GM18499 (cell line): ENCODE results near the gene TGFA.

ENCODE experiments used
- ATAC-seq: cut with Tn5 transposase; IDR thresholded peaks from one replicate; pipeline ENCODE4 v1.9.1; 2021; ENCODE audit warnings: moderate number of reproducible peaks; ENCODE audit not compliant: insufficient read depth, unreplicated experiment

Gene TGFA

DNA sequence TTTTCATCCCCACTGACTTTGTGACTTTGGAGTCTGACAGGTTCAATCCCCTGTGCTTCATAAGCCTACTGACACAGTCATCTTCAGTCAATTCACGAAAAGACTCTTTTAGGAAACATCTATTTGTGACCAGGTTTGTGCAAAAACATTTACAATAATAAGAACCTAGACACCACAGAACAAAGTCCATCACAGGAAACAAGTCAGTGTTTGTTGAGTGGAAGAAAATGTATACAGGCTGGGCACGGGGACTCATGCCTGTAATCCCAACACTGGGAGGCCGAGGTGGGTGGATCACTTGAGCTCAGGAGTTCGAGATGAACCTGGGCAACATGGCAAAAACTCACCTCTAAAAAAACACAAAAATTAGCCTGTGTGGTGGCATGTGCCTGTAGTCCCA, 49.7 kb downstream of the TGFA start:
- no peak for ATAC-seq

DNA sequence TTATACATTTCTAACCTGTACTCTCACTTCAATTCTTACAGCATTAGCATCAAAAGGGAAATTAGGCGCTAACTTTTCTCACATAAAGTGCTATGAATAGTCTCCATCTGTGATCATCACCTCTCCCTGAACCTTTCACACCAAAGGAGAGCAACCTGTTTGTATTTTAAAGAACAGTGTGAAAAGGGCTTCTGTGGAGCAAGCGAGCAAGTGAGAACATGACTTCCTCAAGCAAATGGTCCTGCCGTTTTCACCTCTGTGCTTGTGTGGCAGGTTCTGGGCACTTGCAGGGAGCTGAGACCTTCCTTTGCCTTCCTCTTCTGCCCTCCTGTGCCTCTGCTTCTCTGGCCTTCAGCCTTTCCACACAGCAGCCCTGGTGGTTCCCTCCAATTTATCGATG, 51.9 kb downstream of the TGFA start:
- no peak for ATAC-seq

DNA sequence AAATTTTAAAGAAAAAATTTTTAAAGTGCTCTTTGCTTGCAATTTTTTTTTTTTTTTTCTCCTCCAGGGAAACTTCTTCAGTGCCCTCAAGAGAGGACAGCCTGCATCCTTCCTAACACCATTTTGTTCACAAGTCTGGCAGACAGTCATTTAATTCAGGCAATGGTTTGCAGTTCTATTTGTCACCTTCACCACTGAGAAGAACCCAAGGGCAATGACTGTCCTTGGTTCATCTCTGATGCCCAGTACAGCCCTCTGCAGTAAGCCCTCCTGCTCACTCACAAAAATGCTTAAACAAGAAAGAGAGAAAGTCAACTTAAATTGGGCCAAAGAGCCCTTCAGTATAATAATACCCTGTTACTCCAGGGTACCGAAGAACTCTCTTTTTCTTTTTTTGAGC, 52.4 kb downstream of the TGFA start:
- no peak for ATAC-seq

DNA sequence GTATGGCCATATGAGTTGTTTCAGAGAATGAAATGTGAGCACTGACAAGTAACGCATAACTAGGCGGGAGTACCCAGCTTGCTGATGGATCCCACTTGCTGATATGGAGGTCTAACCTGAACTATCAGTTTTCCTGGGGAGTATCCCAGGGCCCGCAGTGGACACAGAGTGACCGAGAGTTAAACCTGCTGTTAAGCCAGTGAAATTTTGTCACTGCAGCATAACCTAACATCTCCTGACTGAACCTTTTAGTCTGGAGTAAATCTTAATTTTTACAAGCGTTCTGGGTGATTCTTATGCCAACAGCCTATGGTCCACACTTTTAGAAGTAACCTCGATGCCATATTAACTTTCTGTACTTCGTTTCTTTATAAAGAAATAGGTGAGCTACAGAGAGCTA, 54.4 kb downstream of the TGFA start:
- ATAC-seq: no peak

DNA sequence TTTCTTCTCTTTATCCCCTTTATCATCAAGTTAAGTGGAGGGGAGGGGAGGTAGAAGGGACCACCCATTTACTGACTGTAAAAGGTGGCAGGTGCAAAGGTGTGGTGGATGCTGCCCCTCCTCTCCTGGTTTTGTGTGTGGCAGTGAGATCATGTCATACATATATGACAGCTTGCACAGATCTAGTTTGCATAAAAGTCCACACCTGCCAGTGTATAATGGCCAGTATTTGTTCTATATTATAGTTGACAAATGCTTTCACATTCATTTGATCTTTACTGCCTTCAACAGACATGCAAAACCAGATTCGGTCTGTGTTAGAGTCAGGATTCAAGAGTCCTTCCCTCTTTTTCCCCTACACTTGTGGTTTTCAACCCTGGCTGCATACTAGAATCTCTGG, 55.1 kb downstream of the TGFA start:
- no peak for ATAC-seq

DNA sequence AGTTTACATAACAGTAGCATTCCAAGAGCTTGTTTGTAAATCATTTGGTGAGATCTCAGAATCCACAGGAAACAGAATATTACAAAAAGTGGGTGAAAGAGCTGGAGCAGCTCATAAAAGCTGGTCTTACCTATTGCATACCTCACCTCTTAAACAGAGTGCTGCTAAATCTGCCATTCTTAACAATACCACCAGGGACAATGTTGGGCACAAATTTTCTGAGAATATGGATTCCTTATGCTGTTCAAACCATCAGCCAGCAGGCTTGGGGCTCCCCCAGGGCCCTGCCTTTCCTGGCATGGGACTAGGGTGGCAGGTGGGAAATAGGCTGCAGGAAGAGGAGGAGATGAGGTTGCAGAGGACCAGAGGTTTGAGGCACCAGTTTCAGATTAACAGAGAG, 55.6 kb downstream of the TGFA start:
- ATAC-seq: no peak

DNA sequence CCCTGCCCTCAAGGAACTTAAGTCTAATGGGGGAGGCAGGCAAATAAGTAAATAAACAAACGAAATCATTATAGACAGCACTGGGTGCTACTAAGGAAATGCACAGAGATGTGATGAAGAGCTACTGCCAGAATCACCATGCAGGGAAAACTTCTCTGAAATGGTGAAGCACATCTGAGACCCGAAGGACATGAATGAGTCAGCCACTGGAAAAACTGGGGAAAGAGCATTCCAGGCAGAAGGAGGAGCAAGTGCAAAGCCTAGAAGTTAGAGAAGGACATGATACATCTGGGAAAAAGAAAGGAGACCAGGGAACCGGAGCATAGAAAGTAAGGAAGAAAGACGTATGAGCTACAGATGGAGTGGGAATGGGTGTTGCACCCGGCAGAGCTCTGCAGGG, 56.8 kb downstream of the TGFA start:
- ATAC-seq: no peak

DNA sequence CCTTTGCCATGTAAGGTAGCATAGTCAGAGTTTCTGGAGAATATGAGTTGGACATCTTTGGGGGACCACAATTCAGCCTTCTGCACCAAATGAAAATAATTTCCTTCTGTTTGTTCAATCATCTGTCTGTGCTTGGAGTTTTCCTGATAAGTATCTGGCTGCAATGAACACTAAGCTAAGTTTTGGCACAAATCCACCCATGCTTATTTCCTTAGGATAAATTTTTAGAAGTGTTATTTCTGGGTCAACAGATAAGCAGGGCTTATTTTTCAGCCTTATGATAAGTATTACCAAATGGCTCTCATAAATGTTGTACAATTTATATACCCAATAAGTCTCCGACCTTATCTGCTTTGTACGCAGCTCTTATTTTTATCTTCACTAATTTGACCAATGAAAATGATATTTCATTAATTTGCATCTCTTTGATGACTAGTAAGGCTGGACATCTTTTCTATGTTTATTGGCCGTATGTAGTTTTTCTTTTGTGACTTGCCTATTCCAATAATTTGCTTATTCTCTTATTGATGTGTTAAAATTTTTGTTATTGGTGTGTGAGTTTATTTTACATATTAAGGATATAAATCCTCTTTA, 59.2 kb downstream of the TGFA start:
- ATAC-seq: no peak

DNA sequence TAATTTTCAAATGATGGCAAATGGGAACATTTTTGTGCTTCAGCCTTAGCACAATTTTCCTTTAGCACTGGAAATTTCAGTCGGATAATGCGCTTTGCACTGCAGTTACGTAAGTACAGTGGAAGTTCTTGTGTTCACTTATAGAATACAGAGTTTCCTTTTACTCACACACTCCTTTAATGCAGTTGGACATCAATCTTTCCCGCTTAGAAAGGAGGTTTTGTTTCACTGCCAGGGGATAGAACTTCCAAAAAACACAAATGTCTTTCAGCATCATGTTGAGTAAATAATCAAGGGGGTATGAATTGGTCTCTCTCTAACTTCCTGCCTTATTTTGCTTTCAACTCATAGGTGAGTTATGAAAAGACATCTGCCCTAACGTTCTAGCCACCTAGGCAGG, 63.2 kb downstream of the TGFA start:
- ATAC-seq: no peak

DNA sequence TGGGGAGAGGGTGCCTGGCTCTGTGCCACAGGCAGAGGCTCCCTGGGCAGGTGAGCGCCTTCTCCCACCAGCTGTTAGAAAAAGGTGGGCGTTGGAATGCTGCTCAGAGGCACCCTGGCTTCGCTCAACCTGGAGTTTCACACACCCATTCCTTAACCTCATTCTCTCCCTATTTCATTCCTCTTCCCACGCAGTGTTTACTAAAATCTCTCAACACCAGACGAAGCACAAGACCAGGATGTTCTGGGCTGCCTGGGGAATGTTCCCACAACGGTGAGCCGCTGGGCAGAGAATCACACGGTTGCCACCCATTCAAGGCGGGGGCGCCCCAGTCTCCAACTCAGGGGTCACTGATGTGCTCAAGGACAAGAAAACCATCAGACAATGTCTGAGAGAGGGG, 64.5 kb downstream of the TGFA start:
- ATAC-seq: no peak

DNA sequence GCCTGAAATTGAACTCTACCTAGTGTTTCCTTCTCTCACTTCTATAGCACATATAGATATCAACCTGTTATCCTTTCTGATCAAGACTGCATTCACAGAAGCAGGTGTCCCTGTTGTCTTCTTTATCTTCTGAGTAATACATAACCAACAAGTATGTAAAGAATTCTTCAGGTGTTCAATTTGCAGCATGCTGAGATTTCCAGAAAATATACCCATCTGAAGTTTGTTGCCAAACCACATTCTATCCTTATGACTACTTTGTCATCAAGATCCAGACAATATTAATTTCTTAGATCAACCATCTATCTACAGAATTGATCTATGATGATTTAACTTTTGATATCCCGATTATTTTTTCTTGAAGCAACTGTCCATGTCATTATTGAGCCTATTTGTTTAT, 69.5 kb downstream of the TGFA start:
- ATAC-seq: no peak

DNA sequence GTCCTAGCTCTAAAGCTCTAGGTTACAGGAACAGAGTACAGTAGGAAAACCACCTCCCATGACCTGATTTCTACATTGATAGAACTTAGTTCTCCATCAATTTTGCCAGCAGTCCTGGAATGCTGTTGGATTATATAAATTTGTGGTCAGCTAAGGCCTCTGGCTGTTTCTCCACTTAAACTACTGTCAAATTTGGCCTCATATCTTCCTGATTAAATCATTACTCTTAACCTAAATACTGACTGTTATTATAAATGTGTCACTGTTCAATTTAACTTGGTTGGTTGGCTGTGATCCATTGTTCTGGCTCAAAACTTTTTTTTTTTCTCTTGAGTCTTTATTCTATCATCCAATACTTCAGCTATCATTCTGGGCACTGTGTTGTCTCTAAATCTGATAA, 71.2 kb downstream of the TGFA start:
- ATAC-seq: no peak

DNA sequence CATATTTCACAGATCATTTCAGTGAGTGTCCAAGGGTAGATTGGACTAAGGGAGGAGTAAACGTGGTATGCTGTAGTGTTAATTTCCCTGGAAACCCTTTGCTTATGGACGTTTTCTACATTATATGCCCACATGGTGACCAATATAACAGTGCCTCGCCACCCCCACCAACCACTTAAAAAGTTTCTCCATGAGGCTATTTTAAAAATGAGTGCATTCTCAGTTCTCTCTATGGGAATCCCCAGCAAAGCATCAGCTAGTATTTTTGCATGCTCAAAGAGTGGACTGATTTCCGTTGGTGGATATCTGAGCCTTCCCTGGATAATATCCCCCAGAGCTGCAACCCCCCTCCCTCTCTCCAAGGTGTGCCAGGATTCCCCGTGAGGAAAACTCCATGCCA, 73.2 kb downstream of the TGFA start:
- no peak for ATAC-seq

DNA sequence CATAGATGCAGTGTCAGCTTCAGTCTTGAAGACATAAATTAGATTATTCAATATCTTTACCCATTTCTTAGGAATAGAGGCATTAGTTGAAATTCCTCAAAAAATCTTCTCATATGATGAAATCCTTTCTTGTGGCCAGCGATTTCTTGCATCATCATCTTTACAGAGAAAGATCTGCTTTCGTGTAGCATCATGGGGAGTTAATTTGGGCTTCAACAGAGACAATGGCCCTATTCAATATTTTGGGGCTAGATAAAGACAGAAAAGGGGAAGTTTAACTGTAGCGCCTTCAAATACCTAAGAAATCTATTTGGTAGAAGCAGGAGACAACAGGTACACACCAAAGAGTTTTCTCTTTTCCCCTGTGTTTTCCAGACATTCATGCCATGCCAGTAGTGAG, 73.8 kb downstream of the TGFA start:
- ATAC-seq: no peak

DNA sequence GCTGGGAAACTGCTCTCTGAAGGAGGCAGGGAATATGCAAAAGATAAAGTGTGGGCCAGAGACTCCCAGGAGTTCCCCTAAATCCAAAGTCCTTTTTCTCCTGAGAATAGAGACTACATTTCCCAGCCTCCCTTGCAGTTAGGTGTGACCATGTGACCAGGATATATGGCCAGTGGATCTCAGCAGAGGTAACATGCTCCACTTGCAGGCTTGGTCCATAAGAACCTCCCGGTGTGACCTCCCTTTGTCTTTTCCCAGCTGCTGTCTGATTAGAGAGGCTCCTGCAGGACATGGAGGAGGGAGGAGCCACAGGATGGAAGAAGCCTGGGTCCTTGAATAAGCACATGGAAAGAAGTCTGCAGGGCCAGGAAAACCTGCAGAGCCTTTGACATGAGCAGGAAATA, 76.2 kb downstream of the TGFA start:
- no peak for ATAC-seq

DNA sequence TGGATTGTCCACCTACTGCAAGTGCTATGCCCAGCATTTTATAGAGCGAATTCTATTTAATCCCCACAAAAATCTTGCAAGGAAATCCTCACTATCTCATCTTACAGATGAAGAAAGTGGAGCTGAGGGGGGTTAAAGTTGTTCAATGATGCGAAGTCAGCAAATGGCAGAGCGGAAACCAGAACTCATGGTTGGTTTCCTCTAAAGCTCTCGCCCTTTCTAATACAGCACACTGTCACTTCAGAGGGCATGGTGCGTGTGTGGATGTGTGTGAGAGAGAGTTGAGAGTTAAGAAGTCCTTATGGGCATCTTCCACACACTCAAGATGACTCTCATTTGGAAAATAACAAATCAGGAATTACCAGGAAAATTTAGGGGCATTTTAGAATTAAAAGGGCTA, 78.4 kb downstream of the TGFA start:
- no peak for ATAC-seq

DNA sequence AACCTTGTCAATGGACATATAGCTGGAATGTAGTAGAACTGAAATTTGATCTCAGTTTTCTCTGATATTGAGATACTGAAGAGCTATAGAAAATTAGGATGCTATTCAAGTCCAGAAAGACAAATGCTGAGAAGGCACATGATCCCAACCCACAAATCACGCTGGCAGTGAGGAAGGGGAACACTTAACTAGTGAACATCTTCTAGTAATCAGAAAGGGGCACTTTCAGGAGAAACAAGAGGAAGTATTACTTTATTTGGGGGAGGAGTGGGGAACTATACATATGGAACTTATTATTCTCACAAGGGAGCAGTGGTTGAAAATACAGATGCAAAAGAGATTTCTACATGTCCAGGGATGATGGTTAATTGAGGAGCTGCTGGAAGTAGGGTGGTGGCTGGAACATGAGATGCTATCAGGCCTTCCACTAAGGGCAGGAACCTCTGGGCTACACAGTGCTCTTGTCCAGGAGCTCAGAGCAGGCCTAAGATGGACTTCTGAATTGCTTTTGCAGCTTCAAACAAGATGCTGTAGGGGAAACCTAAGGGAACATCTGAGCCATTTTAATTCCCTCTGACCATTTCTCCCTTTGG, 79.3 kb downstream of the TGFA start:
- no peak for ATAC-seq

DNA sequence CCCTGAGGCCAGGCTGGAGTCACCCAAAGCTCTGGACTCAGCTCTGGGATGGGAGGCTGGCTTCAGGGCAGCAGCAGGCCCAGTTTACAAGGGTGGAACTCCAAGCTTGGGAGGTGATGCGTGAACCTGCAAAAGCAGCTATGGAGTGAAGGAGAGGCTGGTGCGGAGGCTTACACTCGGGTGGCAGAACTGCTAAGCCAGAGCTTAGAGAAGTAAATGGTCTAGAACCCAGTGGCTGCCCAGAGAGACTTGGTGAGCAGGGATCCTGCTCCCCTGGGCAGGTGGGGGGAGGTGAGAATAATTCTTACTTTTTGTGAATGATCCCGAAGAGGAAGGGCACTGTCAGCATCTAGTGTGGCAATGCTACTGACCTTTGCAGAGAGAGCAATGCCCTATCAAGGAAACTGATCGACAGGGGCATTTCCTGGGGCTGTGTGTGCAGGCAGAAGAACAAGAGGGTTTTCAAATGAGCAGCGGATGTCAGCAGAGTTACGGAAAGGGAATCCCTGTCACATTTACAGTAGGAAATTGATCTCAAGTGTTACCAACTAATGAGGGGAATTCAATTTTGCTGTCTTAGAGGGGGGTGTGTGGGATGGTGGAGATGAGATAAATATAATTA, 80.4 kb downstream of the TGFA start:
- ATAC-seq: no peak

DNA sequence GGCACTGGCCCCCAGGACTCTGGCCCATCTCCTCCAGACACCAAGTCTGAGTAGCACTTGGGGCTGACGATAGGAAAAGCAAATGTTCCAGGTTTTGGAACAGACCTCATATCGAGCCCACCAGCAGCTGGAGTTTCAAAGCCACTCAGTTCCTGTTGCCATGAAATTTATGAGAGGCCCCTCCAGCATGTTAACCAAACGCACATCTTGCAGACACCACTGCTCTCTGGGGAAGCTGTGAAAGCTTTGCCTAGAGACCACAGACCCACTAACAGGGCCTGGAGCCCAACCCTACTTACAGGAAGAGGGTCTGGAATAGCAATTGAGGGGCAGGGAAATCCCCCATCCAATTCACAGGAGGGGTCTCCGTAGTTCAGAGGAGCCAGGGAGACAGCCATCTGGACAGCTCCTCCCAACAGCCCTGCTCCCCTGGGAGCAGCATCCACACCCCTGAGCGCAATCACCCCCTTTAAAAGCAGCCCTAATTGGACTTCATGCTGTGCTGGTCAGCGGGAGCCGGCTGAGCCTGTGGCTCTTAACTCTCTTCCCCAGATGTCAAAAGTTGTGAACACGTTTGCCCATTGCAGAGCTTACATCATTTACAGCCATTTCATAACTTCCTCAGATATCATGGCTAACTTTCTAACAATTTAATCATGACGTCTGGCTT, 81.3 kb downstream of the TGFA start:
- no peak for ATAC-seq

DNA sequence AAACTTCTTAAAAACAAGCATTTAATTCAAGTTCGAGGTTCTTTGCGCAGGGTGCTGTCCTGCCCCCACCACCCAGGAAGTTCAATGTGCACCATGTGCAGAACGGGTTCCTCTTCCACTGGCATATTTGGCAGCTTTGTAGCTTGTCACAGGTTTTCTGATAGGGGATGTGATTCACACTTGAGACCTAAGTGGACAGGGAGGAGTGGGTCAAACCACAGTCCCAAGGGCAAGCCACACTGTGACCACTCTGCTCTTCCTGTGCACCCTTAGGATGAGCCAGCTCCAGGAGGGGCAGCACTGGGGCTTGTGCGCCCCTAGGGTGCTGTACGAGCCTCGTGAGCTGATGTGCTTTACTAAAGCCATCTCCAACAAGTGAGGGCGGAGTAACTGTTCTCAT, 82.5 kb downstream of the TGFA start:
- no peak for ATAC-seq

DNA sequence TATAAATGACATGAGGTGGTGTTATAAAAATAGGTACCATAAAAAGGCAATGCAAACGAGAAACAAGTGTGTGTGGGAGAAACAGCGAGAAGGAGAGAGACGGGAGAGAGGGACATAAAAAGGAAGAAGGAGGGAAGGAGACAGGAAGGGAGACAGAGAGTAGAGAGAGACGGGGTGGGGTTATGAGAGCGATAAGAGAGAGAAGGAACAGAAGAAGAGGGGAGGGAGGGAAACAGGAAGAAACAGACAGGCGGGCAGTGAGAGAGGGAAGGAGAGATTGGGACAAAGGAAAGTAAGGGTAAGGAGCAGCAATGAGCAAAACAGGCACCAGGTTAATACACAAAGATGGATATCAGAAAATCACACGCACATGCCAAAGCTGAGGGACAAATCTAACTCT, 83.7 kb downstream of the TGFA start:
- ATAC-seq: no peak

DNA sequence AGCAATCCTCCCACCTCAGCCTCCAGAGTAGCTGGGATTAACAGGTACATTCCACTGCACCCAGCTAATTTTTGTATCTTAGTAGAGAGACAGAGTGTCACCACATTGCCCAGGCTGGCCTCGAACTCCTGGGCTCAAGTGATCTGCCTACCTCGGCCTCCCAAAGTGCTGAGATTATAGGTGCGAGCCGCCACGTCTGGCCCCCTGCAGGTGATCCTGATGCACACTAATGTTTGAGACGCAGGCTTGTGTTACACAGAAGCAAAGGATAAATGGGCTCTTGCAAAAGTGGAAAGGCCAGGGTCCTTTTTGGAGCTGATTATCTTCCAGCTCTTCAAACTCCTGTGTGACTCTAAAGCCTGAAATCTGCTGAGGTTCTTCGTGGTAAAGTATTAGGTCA, 84.2 kb downstream of the TGFA start:
- ATAC-seq: no peak
